Erythroblast (primary cell): ENCODE results near the gene ZNF280C.
"Not testable (repeated sequence)": the region's sequence is repeated elsewhere in the genome, so short reads cannot be mapped to it uniquely, and the experiment has no call there.

Experiments
- DNase-seq, 2 experiments: peaks; one replicate each; lab custom pipeline; 2025; lab: John Stamatoyannopoulos, UW
- GATA1 ChIP-seq: IDR thresholded peaks from 2 replicates; pipeline ENCODE4 v1.6.1; 2011; ENCODE audit warnings: low read depth, mild to moderate bottlenecking, control low read depth, low read length, moderate library complexity
- POLR2A ChIP-seq: IDR thresholded peaks from 2 replicates; pipeline ENCODE4 v1.6.1; 2011; ENCODE audit warnings: mild to moderate bottlenecking, low read length

ZNF280C gene

GRCh38 chrX:130245441-130245840, 23.3 kb downstream of the ZNF280C start:
- TF ChIP-seq POLR2A (no peak), GATA1 (no peak)
- no peak for DNase-seq

DNA sequence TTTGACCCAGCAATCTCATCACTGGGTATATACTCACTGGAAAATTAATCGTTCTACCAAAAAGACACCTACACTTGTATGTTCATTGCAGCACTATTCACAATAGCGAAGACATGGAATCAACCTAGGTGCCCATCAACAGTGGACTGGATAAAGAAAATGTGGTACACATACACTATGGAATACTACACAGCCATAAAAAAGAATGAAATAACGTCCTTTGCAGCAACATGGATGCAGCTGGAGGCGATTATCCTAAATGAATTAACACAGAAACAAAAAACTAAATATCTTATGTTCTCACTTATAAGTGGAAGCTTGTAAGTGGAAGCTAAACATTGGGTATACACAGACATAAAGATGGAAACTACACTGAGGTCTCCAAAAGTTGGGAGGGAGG, 37.5 kb downstream of the ZNF280C start:
- not testable (repeated sequence) for DNase-seq

DNA sequence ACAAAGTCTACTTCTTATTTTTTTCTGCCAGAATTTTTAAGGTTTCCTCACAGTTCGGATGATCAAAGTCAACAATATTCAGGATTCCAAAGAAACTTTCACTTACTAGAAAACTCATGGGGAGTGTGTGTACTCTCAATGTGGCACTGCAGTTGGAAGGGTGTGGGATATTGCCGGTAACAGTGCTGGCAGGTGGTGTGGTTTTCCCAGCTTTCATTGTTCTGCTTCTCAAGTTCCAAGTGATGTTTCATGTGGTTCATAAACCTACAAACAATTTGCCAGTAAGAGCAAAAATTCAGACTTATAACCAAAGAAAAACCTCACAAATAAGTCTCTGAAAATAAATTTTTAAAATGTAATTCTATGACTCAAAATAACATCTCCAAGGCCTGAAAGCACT, 39.8 kb downstream of the ZNF280C start:
- TF ChIP-seq POLR2A, result no peak
- no peak for TF ChIP-seq GATA1
- no peak for DNase-seq

- DNase-seq, result no peak
- no peak for TF ChIP-seq POLR2A
- no peak for TF ChIP-seq GATA1
These were observed 43.9 kb downstream of the ZNF280C start for GRCh38 chrX:130224810-130225209.

- TF ChIP-seq POLR2A (no peak), GATA1 (no peak)
- peak; percentile 0 for DNase-seq
These were observed 52.4 kb downstream of the ZNF280C start for GRCh38 chrX:130216320-130216719.

GRCh38 chrX:130213376-130213775, 55.3 kb downstream of the ZNF280C start:
- DNase-seq, result no peak
- TF ChIP-seq POLR2A (no peak), GATA1 (no peak)

GRCh38 chrX:130212371-130212770, 56.3 kb downstream of the ZNF280C start:
- DNase-seq, result no peak
- TF ChIP-seq GATA1 (no peak), POLR2A (no peak)

DNA sequence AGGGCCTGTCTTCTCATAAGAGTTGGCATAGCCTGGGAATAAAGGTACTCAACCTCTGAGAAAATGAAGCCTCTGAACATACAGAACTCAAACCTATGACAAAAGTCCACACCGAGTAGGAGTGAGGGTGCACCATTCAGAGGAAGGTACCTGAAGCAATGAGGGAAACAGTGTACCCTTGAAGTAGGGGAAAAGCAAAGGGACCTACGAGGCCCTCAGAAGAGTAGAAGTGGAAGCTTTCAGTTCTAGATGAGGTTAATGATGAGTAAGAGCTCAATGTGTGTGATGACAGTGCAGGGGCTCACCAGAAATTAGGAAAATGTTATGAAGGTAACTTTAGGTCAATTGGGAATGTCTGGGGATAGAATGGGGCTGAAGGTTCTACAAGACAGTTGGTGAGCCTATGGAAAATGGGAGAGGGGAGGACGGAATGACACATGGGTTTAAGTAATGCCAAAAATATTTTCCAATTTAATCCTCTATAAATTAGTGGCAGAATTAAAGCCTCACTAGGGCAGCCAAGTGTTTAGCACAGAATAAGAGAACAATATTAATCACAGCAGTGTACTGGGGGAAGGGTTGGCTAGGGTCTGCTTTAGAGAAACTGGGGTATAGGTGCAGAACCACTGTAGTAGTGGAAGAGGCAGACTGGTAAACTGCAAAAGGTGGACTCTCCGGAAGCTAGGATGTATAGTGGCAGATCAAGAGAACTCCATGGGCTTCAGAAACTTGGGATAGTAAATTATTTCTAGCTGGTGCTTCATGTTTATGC, 57.1 kb downstream of the ZNF280C start:
- TF ChIP-seq POLR2A, result no peak
- DNase-seq, result no peak

DNA sequence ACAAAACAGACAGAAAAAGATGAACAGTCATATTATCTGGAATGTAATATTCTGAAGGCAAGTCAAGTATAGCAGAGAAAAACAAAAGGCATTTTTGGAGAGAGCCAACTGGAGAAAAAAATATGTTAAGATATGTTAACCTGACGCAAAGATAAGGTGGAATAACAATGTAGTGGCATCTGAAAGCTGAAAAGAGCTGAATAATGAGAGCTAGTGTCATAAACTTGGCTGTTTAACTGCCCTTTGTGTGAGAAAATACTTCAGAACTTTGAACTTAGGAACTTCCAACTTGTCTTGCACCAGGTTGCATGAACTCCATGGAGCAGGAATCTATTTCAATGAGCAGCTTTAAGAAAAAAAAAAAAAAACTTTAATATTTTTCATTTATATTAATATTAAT, 64.1 kb downstream of the ZNF280C start:
- DNase-seq, result no peak
- TF ChIP-seq POLR2A, result no peak
- TF ChIP-seq GATA1, result no peak

- DNase-seq, result no peak
- TF ChIP-seq GATA1 (no peak), POLR2A (no peak)
These were observed 71.2 kb downstream of the ZNF280C start for GRCh38 chrX:130197464-130197863.

DNA sequence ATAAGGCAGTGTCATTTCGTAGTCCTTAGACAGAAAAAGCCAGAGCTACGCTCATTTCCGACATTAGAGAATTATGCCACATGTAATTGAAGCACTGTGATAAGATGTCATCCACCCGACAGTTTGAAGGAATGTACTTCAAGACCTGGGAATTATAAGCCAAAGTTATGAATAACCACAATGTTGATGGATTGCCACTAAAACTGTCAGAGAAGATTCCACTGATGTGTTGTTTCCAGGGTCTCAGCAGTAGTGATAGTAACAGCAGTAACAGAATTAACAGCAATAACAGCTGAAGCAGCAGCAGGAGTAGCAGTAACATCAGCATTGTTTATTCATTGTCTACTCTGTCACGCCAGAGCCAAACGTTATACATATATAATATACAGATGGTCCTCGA, 72.2 kb downstream of the ZNF280C start:
- TF ChIP-seq GATA1 (no peak), POLR2A (no peak)
- no peak for DNase-seq

DNA sequence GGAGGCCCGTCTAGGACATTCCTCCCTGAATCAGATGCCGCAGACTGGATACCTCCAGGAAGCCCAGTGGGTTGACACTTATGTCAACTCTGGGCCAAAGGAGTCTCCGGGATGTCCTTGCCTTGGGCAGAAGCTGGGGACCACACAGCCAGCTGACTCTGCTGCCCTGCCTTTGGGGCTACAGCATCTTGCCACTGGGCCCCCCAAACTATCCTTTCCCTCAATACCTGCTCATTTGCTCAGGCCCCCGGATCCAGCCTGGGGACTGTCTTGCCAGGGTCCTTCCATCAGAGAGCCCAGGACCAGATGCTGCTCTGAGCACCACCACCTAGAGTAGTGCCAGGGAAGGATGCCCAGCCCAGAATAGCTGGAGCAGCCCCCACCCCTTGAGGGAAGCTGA, 77.9 kb downstream of the ZNF280C start:
- TF ChIP-seq POLR2A, result no peak
- no peak for TF ChIP-seq GATA1
- DNase-seq, result no peak

GRCh38 chrX:130186651-130187050, 82.0 kb downstream of the ZNF280C start:
- TF ChIP-seq POLR2A (no peak), GATA1 (no peak)
- no peak for DNase-seq

- DNase-seq, result peak in 1 of 2 experiments; percentile 3
- TF ChIP-seq GATA1 (no peak), POLR2A (no peak)
These were observed 83.8 kb downstream of the ZNF280C start for GRCh38 chrX:130184857-130185256.

GRCh38 chrX:130184168-130184567, 84.5 kb downstream of the ZNF280C start:
- no peak for DNase-seq
- no peak for TF ChIP-seq GATA1
- TF ChIP-seq POLR2A, result no peak
